ENCODE measurements around the gene PPP1R26.

Gene PPP1R26

GRCh38 chr9:135480940-135481310, 1.3 kb downstream of the PPP1R26 start:
- no peaks in the 10 kb centered on the region for H3K36me3 ChIP-seq (ENCODE audit: insufficient read depth, low read length)
- H3K9me2 ChIP-seq (ENCODE audit: low read depth, low read length): no peaks in the 10 kb centered on the region
- peak overlapping the region; percentile 42 for H3K4me3 ChIP-seq (ENCODE audit: low read depth, low read length, poor library complexity, severe bottlenecking)
- H3K4me2 ChIP-seq (ENCODE audit: low read length): no peak overlapping the region
- H3F3A ChIP-seq (ENCODE audit: insufficient read depth, low read length): no peaks in the 10 kb centered on the region
- H3K9ac ChIP-seq (ENCODE audit: low read length): no peak overlapping the region
- H3K79me2 ChIP-seq (ENCODE audit: insufficient read depth, low read length): no peaks in the 10 kb centered on the region
- no peak for TF ChIP-seq CTCF (IDR thresholded peaks at IDR 0.05; ENCODE audit: low read length)
- no peak for TF ChIP-seq EZH2 (IDR thresholded peaks at IDR 0.05; ENCODE audit: borderline replicate concordance, low read length)
- H4K20me1 ChIP-seq (ENCODE audit: insufficient read depth, low read length): no peaks in the 10 kb centered on the region
- H3K9me3 ChIP-seq (ENCODE audit: low read length): no peaks in the 10 kb centered on the region
- H2AFZ ChIP-seq (ENCODE audit: low read length): no peak overlapping the region
- no peak overlapping the region for H3K27ac ChIP-seq (ENCODE audit: low read depth, low read length, poor library complexity, severe bottlenecking)
- no peaks in the 10 kb centered on the region; the same call in 1 of the 2 replicates for H3K27me3 ChIP-seq (ENCODE audit: insufficient read depth, low read length)
- H3K4me1 ChIP-seq (ENCODE audit: insufficient read depth, low read length, severe bottlenecking): no peaks in the 10 kb centered on the region

GRCh38 chr9:135482015-135482754, 2.6 kb downstream of the PPP1R26 start:
- Histone ChIP-seq H3K27me3 (ENCODE audit: insufficient read depth, low read length) (no peaks in the 10 kb centered on the region; the same call in 1 of the 2 replicates), H3K27ac (ENCODE audit: low read depth, low read length, poor library complexity, severe bottlenecking) (no peak overlapping the region), H3K36me3 (ENCODE audit: insufficient read depth, low read length) (no peaks in the 10 kb centered on the region), H3K9me2 (ENCODE audit: low read depth, low read length) (no peaks in the 10 kb centered on the region), H3K4me3 (ENCODE audit: low read depth, low read length, poor library complexity, severe bottlenecking) (no peak overlapping the region), H2AFZ (ENCODE audit: low read length) (no peak overlapping the region), H4K20me1 (ENCODE audit: insufficient read depth, low read length) (no peaks in the 10 kb centered on the region), H3K4me2 (ENCODE audit: low read length) (no peak overlapping the region), H3K9ac (ENCODE audit: low read length) (no peak overlapping the region), H3F3A (ENCODE audit: insufficient read depth, low read length) (no peaks in the 10 kb centered on the region), H3K4me1 (ENCODE audit: insufficient read depth, low read length, severe bottlenecking) (no peaks in the 10 kb centered on the region), H3K9me3 (ENCODE audit: low read length) (no peaks in the 10 kb centered on the region), H3K79me2 (ENCODE audit: insufficient read depth, low read length) (no peaks in the 10 kb centered on the region)
- TF ChIP-seq CTCF (IDR thresholded peaks at IDR 0.05; ENCODE audit: low read length) (no peak), EZH2 (IDR thresholded peaks at IDR 0.05; ENCODE audit: borderline replicate concordance, low read length) (no peak)

- H4K20me1 ChIP-seq (ENCODE audit: insufficient read depth, low read length): no peaks in the 10 kb centered on the region
- no peaks in the 10 kb centered on the region for H3K9me3 ChIP-seq (ENCODE audit: low read length)
- H3F3A ChIP-seq (ENCODE audit: insufficient read depth, low read length): no peaks in the 10 kb centered on the region
- no peaks in the 10 kb centered on the region for H3K79me2 ChIP-seq (ENCODE audit: insufficient read depth, low read length)
- no peaks in the 10 kb centered on the region for H3K9me2 ChIP-seq (ENCODE audit: low read depth, low read length)
- H3K4me3 ChIP-seq (ENCODE audit: low read depth, low read length, poor library complexity, severe bottlenecking): no peak overlapping the region
- H3K4me1 ChIP-seq (ENCODE audit: insufficient read depth, low read length, severe bottlenecking): no peaks in the 10 kb centered on the region
- TF ChIP-seq CTCF (IDR thresholded peaks at IDR 0.05; ENCODE audit: low read length): no peak
- no peak for TF ChIP-seq EZH2 (IDR thresholded peaks at IDR 0.05; ENCODE audit: borderline replicate concordance, low read length)
- H3K27me3 ChIP-seq (ENCODE audit: insufficient read depth, low read length): no peaks in the 10 kb centered on the region; the same call in 1 of the 2 replicates
- no peak overlapping the region for H3K4me2 ChIP-seq (ENCODE audit: low read length)
- H2AFZ ChIP-seq (ENCODE audit: low read length): no peak overlapping the region
- H3K36me3 ChIP-seq (ENCODE audit: insufficient read depth, low read length): no peaks in the 10 kb centered on the region
- H3K27ac ChIP-seq (ENCODE audit: low read depth, low read length, poor library complexity, severe bottlenecking): no peak overlapping the region
- no peak overlapping the region for H3K9ac ChIP-seq (ENCODE audit: low read length)
Measured at GRCh38 chr9:135484460-135485277, 5.1 kb downstream of the PPP1R26 start.
